ENCODE results near the gene RANBP17. TPM values are rescaled to one million over a fixed set of nuclear protein-coding genes. Genes with fewer than 3 reads are reported as not detected.

RANBP17 gene
- total and polyA plus RNA-seq, 9 of the 15 experiments (the other 6 are each of a cell fraction or from before 2014, with no cell fraction given): not detected

- TF ChIP-seq, protein P1, sequence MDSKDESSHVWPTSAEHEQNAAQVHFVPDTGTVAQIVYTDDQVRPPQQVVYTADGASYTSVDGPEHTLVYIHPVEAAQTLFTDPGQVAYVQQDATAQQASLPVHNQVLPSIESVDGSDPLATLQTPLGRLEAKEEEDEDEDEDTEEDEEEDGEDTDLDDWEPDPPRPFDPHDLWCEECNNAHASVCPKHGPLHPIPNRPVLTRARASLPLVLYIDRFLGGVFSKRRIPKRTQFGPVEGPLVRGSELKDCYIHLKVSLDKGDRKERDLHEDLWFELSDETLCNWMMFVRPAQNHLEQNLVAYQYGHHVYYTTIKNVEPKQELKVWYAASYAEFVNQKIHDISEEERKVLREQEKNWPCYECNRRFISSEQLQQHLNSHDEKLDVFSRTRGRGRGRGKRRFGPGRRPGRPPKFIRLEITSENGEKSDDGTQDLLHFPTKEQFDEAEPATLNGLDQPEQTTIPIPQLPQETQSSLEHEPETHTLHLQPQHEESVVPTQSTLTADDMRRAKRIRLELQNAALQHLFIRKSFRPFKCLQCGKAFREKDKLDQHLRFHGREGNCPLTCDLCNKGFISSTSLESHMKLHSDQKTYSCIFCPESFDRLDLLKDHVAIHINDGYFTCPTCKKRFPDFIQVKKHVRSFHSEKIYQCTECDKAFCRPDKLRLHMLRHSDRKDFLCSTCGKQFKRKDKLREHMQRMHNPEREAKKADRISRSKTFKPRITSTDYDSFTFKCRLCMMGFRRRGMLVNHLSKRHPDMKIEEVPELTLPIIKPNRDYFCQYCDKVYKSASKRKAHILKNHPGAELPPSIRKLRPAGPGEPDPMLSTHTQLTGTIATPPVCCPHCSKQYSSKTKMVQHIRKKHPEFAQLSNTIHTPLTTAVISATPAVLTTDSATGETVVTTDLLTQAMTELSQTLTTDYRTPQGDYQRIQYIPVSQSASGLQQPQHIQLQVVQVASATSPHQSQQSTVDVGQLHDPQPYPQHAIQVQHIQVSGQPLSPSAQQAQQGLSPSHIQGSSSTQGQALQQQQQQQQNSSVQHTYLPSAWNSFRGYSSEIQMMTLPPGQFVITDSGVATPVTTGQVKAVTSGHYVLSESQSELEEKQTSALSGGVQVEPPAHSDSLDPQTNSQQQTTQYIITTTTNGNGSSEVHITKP (IDR thresholded peaks at IDR 0.05; ENCODE audit: partially characterized antibody): no peak
- TF ChIP-seq ZNF407 (IDR thresholded peaks at IDR 0.05; ENCODE audit: low read depth) (no peak), SIRT6 (IDR thresholded peaks at IDR 0.05; ENCODE audit: low read depth, low read length) (no peak), GATAD2B (IDR thresholded peaks at IDR 0.05; ENCODE audit: borderline replicate concordance) (no peak), TEAD2 (tag; IDR thresholded peaks at IDR 0.05) (no peak), ZNF583 (CRISPR knock-in tag; IDR thresholded peaks at IDR 0.05) (no peak), IRF9 (tag; IDR thresholded peaks at IDR 0.05) (no peak), SAFB2 (IDR thresholded peaks at IDR 0.05; ENCODE audit: borderline replicate concordance, low read depth, low read length, severe bottlenecking) (no peak)
- TF ChIP-seq, protein P2, sequence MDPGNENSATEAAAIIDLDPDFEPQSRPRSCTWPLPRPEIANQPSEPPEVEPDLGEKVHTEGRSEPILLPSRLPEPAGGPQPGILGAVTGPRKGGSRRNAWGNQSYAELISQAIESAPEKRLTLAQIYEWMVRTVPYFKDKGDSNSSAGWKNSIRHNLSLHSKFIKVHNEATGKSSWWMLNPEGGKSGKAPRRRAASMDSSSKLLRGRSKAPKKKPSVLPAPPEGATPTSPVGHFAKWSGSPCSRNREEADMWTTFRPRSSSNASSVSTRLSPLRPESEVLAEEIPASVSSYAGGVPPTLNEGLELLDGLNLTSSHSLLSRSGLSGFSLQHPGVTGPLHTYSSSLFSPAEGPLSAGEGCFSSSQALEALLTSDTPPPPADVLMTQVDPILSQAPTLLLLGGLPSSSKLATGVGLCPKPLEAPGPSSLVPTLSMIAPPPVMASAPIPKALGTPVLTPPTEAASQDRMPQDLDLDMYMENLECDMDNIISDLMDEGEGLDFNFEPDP (CRISPR knock-in tag; IDR thresholded peaks at IDR 0.05): no peak
These were observed 267.5 kb downstream of the RANBP17 start (continued) for GRCh38 chr5:171129308-171129707.

Data from K562 (cell line).